ENCODE results near the gene AMOTL2. TPM values are rescaled to one million over a fixed set of nuclear protein-coding genes. Genes with fewer than 3 reads are reported as not detected.

Gene AMOTL2
- total RNA-seq, 1 donor from 2014 or later: 79.2 TPM

DNA sequence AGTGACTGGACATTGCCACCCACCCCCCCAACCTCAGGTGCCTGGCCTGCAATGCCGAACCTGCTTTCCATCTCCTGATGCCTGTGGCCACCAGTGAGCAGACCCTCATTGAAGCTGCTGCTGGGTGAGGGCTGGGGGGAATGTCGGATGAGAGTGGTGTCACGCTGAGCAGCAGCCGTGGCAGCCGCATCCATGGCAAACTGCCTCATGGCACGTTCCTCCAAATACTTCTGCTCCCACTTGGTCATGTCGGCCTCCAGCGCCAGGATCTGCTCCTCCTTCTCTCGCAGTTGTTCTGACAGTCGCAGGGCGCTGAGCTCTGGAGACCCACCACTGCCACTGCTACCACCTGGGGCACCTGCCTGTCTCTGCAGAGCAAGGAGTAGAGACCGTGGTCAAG, 14.2 kb downstream of the AMOTL2 start:
- Mint-ChIP-seq H3K4me3 (peak overlapping the region; percentile 36), H3K9me3 (no peaks in the 10 kb centered on the region), H3K27me3 (no peaks in the 10 kb centered on the region), H3K4me1 (ENCODE audit: unreplicated experiment) (peaks cover 41% of the 10 kb centered on the region), H3K36me3 (peaks cover 46% of the 10 kb centered on the region), H3K27ac (peak overlapping the region; percentile 76)
- no peak for DNase-seq (ENCODE audit: extremely low spot score, unreplicated experiment)
- TF ChIP-seq, protein P1, sequence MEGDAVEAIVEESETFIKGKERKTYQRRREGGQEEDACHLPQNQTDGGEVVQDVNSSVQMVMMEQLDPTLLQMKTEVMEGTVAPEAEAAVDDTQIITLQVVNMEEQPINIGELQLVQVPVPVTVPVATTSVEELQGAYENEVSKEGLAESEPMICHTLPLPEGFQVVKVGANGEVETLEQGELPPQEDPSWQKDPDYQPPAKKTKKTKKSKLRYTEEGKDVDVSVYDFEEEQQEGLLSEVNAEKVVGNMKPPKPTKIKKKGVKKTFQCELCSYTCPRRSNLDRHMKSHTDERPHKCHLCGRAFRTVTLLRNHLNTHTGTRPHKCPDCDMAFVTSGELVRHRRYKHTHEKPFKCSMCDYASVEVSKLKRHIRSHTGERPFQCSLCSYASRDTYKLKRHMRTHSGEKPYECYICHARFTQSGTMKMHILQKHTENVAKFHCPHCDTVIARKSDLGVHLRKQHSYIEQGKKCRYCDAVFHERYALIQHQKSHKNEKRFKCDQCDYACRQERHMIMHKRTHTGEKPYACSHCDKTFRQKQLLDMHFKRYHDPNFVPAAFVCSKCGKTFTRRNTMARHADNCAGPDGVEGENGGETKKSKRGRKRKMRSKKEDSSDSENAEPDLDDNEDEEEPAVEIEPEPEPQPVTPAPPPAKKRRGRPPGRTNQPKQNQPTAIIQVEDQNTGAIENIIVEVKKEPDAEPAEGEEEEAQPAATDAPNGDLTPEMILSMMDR (conservative IDR thresholded peaks at IDR 0.05): no peak

DNA sequence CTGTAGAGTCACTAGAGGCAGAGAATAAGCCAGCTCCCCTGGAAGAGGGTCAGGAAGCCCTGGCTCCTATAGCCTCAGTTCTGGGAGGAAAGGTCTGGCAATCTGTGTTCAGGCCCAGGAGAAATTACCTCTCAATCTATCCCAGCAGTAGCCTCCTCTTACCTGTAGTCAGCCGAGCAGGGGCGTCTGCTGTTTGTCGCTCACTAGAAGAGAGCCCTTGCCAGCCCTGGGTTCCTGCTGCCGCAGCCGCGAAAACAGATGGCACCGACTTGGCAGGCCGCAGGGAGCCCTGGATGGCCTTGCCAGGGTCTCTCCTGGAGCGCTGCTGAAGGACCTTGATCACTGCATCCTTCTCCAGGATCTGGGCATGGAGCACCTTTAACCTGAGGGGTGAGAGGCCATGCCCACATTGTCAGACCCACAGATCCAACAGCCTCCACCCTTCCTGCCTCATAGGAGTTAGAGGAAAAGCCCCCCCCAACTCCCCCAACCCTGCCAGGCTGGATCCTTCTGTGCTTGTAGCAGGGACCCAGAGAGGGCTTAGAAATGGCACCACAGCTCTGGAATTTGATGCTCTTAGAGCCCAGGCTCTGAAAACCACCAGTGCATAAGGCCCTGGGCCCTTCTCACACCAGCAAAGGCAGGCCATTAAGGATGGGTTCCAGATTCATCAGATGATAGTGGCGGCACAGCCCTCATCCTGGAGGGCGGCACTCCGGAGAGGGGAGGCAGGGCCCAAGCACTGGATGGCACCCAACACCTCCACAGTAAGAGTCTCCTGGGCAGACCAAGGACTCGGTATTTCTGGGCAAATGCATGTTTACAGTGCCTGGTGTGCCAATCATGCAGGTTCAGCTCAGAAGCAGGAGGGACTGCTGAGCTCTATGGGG, 14.9 kb downstream of the AMOTL2 start:
- H3K36me3 Mint-ChIP-seq: peaks cover 44% of the 10 kb centered on the region
- H3K9me3 Mint-ChIP-seq: no peaks in the 10 kb centered on the region
- H3K4me1 Mint-ChIP-seq (ENCODE audit: unreplicated experiment): peaks cover 36% of the 10 kb centered on the region
- H3K4me3 Mint-ChIP-seq: peak overlapping the region; percentile 26
- peak overlapping the region; percentile 95 for H3K27ac Mint-ChIP-seq
- TF ChIP-seq, protein P1 (conservative IDR thresholded peaks at IDR 0.05): no peak
- H3K27me3 Mint-ChIP-seq: no peaks in the 10 kb centered on the region
- DNase-seq (ENCODE audit: extremely low spot score, unreplicated experiment): no peak

- Mint-ChIP-seq H3K9me3 (no peaks in the 10 kb centered on the region), H3K36me3 (peaks cover 42% of the 10 kb centered on the region), H3K4me1 (ENCODE audit: unreplicated experiment) (peaks cover 39% of the 10 kb centered on the region), H3K27ac (peak overlapping the region; percentile 95), H3K27me3 (no peaks in the 10 kb centered on the region), H3K4me3 (peak overlapping the region; percentile 79)
- TF ChIP-seq, protein P1 (conservative IDR thresholded peaks at IDR 0.05): peak; percentile 48
- DNase-seq (ENCODE audit: extremely low spot score, unreplicated experiment): no peak
These were observed 16.1 kb downstream of the AMOTL2 start for GRCh38 chr3:134357914-134358811.

DNA sequence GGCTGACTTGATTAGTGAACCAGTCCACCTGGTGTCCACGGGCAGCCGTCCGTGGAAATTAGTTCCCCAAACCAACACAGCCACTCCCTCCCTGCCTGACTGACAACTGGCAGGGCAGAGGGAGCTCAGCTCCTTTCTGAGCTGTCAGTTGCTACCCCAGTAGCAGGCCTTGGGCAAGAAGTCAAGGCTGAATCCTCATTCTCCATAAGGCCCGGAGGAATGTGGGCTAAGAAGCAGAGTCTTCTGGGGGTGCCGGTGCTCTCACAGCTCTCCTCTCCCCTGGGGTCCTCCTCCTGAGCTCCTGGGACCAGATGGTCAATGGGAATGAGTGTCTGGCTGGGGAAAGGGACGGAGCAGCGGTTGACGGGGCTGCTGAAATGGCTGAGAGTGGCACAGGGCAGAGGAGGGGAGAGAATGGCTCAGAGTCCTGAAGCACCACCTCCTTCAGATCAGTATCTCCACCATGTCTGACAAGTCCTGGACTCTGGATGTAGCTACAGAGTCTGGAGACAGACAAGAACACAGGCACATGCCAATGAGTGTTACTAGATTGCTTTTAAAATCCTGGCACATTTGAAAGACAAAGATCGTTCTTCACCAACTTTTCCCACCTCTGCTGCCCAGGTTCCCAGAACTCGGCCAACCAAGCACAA, 16.9 kb downstream of the AMOTL2 start:
- Mint-ChIP-seq H3K36me3 (peaks cover 40% of the 10 kb centered on the region), H3K9me3 (no peaks in the 10 kb centered on the region), H3K4me1 (ENCODE audit: unreplicated experiment) (peaks cover 40% of the 10 kb centered on the region), H3K4me3 (peak overlapping the region; percentile 79), H3K27ac (peak overlapping the region; percentile 95), H3K27me3 (no peaks in the 10 kb centered on the region)
- no peak for DNase-seq (ENCODE audit: extremely low spot score, unreplicated experiment)
- TF ChIP-seq, protein P1 (conservative IDR thresholded peaks at IDR 0.05): no peak

DNA sequence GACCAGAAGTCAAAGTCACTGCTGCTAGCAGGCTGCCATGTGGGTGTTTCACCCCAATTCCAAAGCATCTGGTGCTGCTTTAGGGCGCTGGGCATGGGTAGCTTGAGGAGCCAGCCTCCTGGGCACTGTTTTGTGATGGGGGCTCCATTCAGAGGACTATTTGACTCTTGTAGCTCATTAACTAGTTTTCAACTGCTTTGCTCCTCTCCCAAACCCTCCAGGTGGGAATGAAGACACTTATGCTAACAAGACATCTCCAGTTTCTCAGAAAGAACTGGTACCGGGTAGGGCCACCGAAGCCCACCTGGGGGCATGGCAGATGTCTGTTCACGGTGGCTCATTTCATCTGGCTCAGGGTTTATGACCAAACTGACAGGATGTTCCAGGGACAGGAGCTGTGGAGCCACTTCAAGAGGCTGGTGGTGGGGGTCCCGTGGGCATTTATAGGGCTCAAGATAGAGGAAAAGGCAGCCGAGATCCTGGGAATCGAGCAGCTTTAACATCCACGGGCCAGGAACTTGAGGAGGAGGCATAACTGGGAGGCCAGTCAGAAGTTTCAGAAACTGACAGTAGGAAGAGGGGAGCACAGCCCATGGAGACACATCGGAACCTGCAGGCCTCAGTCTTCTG, 17.7 kb downstream of the AMOTL2 start:
- peaks cover 46% of the 10 kb centered on the region for H3K36me3 Mint-ChIP-seq
- H3K9me3 Mint-ChIP-seq: no peaks in the 10 kb centered on the region
- no peak overlapping the region for H3K4me3 Mint-ChIP-seq
- H3K27me3 Mint-ChIP-seq: no peaks in the 10 kb centered on the region
- TF ChIP-seq, protein P1 (conservative IDR thresholded peaks at IDR 0.05): no peak
- DNase-seq (ENCODE audit: extremely low spot score, unreplicated experiment): no peak
- peak overlapping the region; percentile 95 for H3K27ac Mint-ChIP-seq
- peaks cover 47% of the 10 kb centered on the region for H3K4me1 Mint-ChIP-seq (ENCODE audit: unreplicated experiment)

Data from type B pancreatic cell (in vitro differentiated cells).